Peyer's patch (tissue), 4 donors: Measurements from ENCODE around the gene SMYD3.

Experiments used
- POLR2A ChIP-seq, 2 donors: fragments of 450-650 bp; IDR thresholded peaks; one replicate each; pipeline ENCODE4 v1.5.1; 2017; ENCODE audit warnings: antibody characterized with exemption in 2 of 2, mild to moderate bottlenecking in 2 of 2, moderate library complexity in 2 of 2
- TF ChIP-seq, protein P1 (sequence below), 6 experiments: fragments of 450-650 bp in 4 of 6; fragments of 200-600 bp in 2 of 6; sonication (generic) in 1 of 6; IDR thresholded peaks; one replicate each; pipeline ENCODE4 v1.5.1; 2017 to 2019; ENCODE audit warnings: antibody characterized with exemption in 6 of 6, mild to moderate bottlenecking in 3 of 6, moderate library complexity in 1 of 6

- TF ChIP-seq, protein P1, sequence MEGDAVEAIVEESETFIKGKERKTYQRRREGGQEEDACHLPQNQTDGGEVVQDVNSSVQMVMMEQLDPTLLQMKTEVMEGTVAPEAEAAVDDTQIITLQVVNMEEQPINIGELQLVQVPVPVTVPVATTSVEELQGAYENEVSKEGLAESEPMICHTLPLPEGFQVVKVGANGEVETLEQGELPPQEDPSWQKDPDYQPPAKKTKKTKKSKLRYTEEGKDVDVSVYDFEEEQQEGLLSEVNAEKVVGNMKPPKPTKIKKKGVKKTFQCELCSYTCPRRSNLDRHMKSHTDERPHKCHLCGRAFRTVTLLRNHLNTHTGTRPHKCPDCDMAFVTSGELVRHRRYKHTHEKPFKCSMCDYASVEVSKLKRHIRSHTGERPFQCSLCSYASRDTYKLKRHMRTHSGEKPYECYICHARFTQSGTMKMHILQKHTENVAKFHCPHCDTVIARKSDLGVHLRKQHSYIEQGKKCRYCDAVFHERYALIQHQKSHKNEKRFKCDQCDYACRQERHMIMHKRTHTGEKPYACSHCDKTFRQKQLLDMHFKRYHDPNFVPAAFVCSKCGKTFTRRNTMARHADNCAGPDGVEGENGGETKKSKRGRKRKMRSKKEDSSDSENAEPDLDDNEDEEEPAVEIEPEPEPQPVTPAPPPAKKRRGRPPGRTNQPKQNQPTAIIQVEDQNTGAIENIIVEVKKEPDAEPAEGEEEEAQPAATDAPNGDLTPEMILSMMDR (IDR thresholded peaks at IDR 0.05): no peak
- no peak for TF ChIP-seq POLR2A (IDR thresholded peaks at IDR 0.05)
Observed at GRCh38 chr1:246160905-246161304, 346.2 kb downstream of the SMYD3 start.
